Measurements from ENCODE around the gene IDH3A. TPM values are rescaled to one million over a fixed set of nuclear protein-coding genes. Genes with fewer than 3 reads are reported as not detected.
A peak's percentile ranks its signal among the peaks of the same experiment; 100 is the strongest.

The IDH3A gene
- total RNA-seq (ENCODE audit: unreplicated experiment), result 40.2 TPM
- long read RNA-seq, full-length matches to known transcripts, result 14 of 17 reads
- long read RNA-seq, partial matches to known transcripts, result 1 of 17 reads
- long read RNA-seq, other reads (novel, unspliced or antisense), result 2 of 17 reads

- H3K4me1 Mint-ChIP-seq (ENCODE audit: low read depth, unreplicated experiment), result peaks cover 5% of the 10 kb centered on the region
- peaks cover 8% of the 10 kb centered on the region for H3K27me3 Mint-ChIP-seq (ENCODE audit: unreplicated experiment)
- TF ChIP-seq, protein P1, sequence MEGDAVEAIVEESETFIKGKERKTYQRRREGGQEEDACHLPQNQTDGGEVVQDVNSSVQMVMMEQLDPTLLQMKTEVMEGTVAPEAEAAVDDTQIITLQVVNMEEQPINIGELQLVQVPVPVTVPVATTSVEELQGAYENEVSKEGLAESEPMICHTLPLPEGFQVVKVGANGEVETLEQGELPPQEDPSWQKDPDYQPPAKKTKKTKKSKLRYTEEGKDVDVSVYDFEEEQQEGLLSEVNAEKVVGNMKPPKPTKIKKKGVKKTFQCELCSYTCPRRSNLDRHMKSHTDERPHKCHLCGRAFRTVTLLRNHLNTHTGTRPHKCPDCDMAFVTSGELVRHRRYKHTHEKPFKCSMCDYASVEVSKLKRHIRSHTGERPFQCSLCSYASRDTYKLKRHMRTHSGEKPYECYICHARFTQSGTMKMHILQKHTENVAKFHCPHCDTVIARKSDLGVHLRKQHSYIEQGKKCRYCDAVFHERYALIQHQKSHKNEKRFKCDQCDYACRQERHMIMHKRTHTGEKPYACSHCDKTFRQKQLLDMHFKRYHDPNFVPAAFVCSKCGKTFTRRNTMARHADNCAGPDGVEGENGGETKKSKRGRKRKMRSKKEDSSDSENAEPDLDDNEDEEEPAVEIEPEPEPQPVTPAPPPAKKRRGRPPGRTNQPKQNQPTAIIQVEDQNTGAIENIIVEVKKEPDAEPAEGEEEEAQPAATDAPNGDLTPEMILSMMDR (IDR thresholded peaks at IDR 0.05; ENCODE audit: partially characterized antibody, unreplicated experiment), result no peak
Observed at GRCh38 chr15:78149068-78149804, at the start of gene IDH3A. Gene IDH3A, plus strand, starts transcription at chr15:78149362. Its CDS starts 42 bp downstream, at chr15:78149404.

GRCh38 chr15:78100886-78101285, 48.3 kb upstream of the IDH3A start:
- Mint-ChIP-seq H3K4me1 (ENCODE audit: low read depth, unreplicated experiment) (peaks cover 5% of the 10 kb centered on the region), H3K4me3 (ENCODE audit: unreplicated experiment) (no peak overlapping the region), H3K36me3 (ENCODE audit: unreplicated experiment) (peaks cover 5% of the 10 kb centered on the region), H3K27ac (ENCODE audit: unreplicated experiment) (no peak overlapping the region), H3K27me3 (ENCODE audit: unreplicated experiment) (peaks cover 10% of the 10 kb centered on the region), H3K9me3 (ENCODE audit: unreplicated experiment) (peaks cover 4% of the 10 kb centered on the region)
- no peak for DNase-seq
- TF ChIP-seq, protein P1 (IDR thresholded peaks at IDR 0.05; ENCODE audit: partially characterized antibody, unreplicated experiment), result no peak

More at GRCh38 chr15:78149068-78149804, at the start of gene IDH3A:
- peaks cover 7% of the 10 kb centered on the region for H3K9me3 Mint-ChIP-seq (ENCODE audit: unreplicated experiment)
- peak; percentile 100 for DNase-seq
- peak within 1 kb of the TSS; percentile 96 for H3K4me3 Mint-ChIP-seq (ENCODE audit: unreplicated experiment)
- no peaks in the 10 kb centered on the region for H3K36me3 Mint-ChIP-seq (ENCODE audit: unreplicated experiment)
- H3K27ac Mint-ChIP-seq (ENCODE audit: unreplicated experiment), result peak within 1 kb of the TSS; percentile 88

DNA sequence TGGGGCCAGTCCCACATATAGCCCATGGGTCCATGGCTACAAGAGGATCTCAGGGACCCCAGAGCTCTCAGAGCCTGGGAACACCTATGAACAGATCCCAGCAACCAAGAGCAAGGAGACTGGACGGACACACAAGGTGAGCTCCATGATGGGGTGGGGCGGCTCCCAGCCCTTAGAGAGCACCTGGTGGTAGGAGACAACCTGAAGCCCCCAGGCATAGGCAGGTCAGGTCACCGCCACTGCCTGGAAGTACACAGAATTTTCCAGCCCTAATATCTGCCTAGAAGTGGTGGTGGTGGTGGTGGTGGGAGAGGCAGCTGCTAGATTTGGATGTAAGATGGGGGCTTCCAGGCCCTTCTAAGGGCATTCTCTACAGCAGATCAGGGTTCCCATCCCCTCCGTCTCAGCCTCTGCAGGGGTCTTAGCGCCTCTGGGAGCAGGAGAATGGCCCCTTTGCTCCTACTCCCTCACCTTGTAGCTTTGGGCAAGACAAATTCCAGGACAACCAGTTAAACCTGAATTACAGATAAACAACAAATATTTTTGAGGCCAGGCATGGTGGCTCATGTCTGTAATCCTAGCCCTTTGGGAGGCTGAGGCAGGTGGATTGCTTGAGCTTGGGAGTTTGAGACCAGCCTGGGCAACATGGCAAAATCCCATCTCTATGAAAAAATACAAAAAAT, 47.6 kb upstream of the IDH3A start:
- DNase-seq, result no peak
- Mint-ChIP-seq H3K36me3 (ENCODE audit: unreplicated experiment) (peaks cover 5% of the 10 kb centered on the region), H3K9me3 (ENCODE audit: unreplicated experiment) (peaks cover 5% of the 10 kb centered on the region), H3K27me3 (ENCODE audit: unreplicated experiment) (peaks cover 11% of the 10 kb centered on the region), H3K4me3 (ENCODE audit: unreplicated experiment) (no peak overlapping the region), H3K4me1 (ENCODE audit: low read depth, unreplicated experiment) (peaks cover 5% of the 10 kb centered on the region), H3K27ac (ENCODE audit: unreplicated experiment) (no peak overlapping the region)
- TF ChIP-seq, protein P1 (IDR thresholded peaks at IDR 0.05; ENCODE audit: partially characterized antibody, unreplicated experiment), result no peak

DNA sequence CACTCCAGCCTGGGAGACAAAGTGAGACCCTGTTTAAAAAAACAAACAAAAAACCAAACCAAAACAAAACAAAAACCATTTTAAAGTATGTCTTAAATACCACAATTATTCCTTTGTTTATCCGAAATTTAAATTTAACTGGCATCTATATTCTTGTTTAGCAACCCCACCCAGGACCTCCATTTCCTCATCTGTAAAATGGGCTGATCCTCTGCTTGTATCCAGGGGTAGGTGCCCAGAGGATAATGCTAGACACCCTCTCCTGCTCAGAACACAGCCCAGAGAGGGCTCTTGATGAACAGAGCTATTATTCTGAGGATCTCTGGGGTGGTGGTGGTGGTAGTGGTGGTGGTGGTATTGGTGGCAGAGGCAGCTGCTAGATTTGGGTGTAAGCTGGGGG, 47.0 kb upstream of the IDH3A start:
- TF ChIP-seq, protein P1 (IDR thresholded peaks at IDR 0.05; ENCODE audit: partially characterized antibody, unreplicated experiment), result no peak
- H3K36me3 Mint-ChIP-seq (ENCODE audit: unreplicated experiment), result peaks cover 5% of the 10 kb centered on the region
- H3K9me3 Mint-ChIP-seq (ENCODE audit: unreplicated experiment), result peaks cover 8% of the 10 kb centered on the region
- peaks cover 12% of the 10 kb centered on the region for H3K27me3 Mint-ChIP-seq (ENCODE audit: unreplicated experiment)
- H3K4me1 Mint-ChIP-seq (ENCODE audit: low read depth, unreplicated experiment), result peaks cover 5% of the 10 kb centered on the region
- no peak for DNase-seq
- H3K27ac Mint-ChIP-seq (ENCODE audit: unreplicated experiment), result no peak overlapping the region
- H3K4me3 Mint-ChIP-seq (ENCODE audit: unreplicated experiment), result no peak overlapping the region

All from glutamatergic neuron (in vitro differentiated cells).